Lung (tissue), 12 donors: ENCODE results near the gene GRID2. TPM values are rescaled to one million over a fixed set of nuclear protein-coding genes. Genes with fewer than 3 reads are reported as not detected.
"Not testable (repeated sequence)": the region's sequence is repeated elsewhere in the genome, so short reads cannot be mapped to it uniquely, and the experiment has no call there.

Experiments
- ATAC-seq: fragments of 200-7000 bp; cut with Tn5 transposase; one replicate; pipeline ENCODE4 v1.9.1; 2020; ENCODE audit warnings: moderate number of reproducible peaks; ENCODE audit not compliant: insufficient read depth, low FRiP score
- DNase-seq, 3 donors: peaks; one replicate each; pipeline ENCODE4 v3.0.0-alpha.2; 2013 to 2017
- H3K27ac ChIP-seq, 2 donors: one replicate each; pipeline ENCODE4 v1.5.1; 2013; ENCODE audit warnings: mild to moderate bottlenecking in 2 of 2, moderate library complexity in 2 of 2, control low read depth in 1 of 2, inconsistent platforms in 1 of 2, low read depth in 1 of 2, low read length in 1 of 2
- H3K27me3 ChIP-seq, 3 donors: one replicate each; pipeline ENCODE4 v1.5.1; 2013; ENCODE audit warnings: low read length in 2 of 3; ENCODE audit not compliant: control insufficient read depth in 3 of 3, insufficient read depth in 3 of 3
- H3K36me3 ChIP-seq, 4 donors: one replicate each; pipeline ENCODE4 v1.5.1; 2013; ENCODE audit warnings: low read length in 4 of 4, mild to moderate bottlenecking in 1 of 4, moderate library complexity in 1 of 4; ENCODE audit not compliant: control insufficient read depth in 4 of 4, insufficient read depth in 4 of 4
- H3K4me1 ChIP-seq, 5 donors: one replicate each; pipeline ENCODE4 v1.5.1; 2013; ENCODE audit warnings: low read length in 5 of 5, mild to moderate bottlenecking in 2 of 5, moderate library complexity in 1 of 5; ENCODE audit not compliant: control insufficient read depth in 5 of 5, insufficient read depth in 5 of 5
- H3K4me3 ChIP-seq: one replicate; pipeline ENCODE4 v1.5.1; 2013; ENCODE audit warnings: mild to moderate bottlenecking, control low read depth, moderate library complexity
- H3K9ac ChIP-seq, 2 donors: one replicate each; pipeline ENCODE4 v1.5.1; 2013; ENCODE audit warnings: low read length in 2 of 2, control low read depth in 1 of 2; ENCODE audit not compliant: insufficient read depth in 1 of 2
- H3K9me3 ChIP-seq, 4 donors: one replicate each; pipeline ENCODE4 v1.5.1; 2013; ENCODE audit warnings: low read length in 3 of 4, mild to moderate bottlenecking in 1 of 4, moderate library complexity in 1 of 4; ENCODE audit not compliant: control insufficient read depth in 4 of 4, insufficient read depth in 3 of 4
- WGBS, 2 donors: extraction: QIAGEN DNeasy Blood & Tissue Kit; methylation state at CpG; one replicate each; pipeline ENCODE4 v1.1.7; 2013; 5-methylcytosine and 5-hydroxymethylcytosine counted together
- polyA plus RNA-seq, 2 donors: library from polyadenylated mRNA; stranded (reverse); fragments of 200-250 nt; gene quantifications; one replicate each; pipeline ENCODE4 v1.2.1, GENCODE V29; 2013
- total RNA-seq, 2 donors: library from RNA; depleted of rRNA in 1 of 2; stranded (reverse); fragments of >200 nt in 1 of 2; gene quantifications; one replicate each; pipeline ENCODE4 v1.2.1, GENCODE V29; 2014 to 2021
- TF ChIP-seq, protein P1 (sequence below): IDR thresholded peaks from 2 replicates; pipeline ENCODE4 v1.5.1; 2012; ENCODE audit warnings: mild to moderate bottlenecking; ENCODE audit errors: control extremely low read depth, extremely low read depth
- donor health status: control.
- donor health status: control.
- donor health status: Bipolar disorder and iron deficiency.
- donor health status: healthy.
- donor health status: DM: yes; HTN: yes; CAD: no.

GRID2 gene
- total and polyA plus RNA-seq, 4 donors: 0.09 to 1.3 TPM; not detected in 2

GRCh38 chr4:92451782-92452181 is 148.0 kb downstream of the GRID2 start:
- no peaks in the 10 kb centered on the region for H3K27me3 ChIP-seq
- peaks cover 0 to 2% (median 0%) of the 10 kb centered on the region in 4 donors for H3K9me3 ChIP-seq
- no peak overlapping the region for H3K9ac ChIP-seq
- no peak for DNase-seq
- TF ChIP-seq, protein P1, sequence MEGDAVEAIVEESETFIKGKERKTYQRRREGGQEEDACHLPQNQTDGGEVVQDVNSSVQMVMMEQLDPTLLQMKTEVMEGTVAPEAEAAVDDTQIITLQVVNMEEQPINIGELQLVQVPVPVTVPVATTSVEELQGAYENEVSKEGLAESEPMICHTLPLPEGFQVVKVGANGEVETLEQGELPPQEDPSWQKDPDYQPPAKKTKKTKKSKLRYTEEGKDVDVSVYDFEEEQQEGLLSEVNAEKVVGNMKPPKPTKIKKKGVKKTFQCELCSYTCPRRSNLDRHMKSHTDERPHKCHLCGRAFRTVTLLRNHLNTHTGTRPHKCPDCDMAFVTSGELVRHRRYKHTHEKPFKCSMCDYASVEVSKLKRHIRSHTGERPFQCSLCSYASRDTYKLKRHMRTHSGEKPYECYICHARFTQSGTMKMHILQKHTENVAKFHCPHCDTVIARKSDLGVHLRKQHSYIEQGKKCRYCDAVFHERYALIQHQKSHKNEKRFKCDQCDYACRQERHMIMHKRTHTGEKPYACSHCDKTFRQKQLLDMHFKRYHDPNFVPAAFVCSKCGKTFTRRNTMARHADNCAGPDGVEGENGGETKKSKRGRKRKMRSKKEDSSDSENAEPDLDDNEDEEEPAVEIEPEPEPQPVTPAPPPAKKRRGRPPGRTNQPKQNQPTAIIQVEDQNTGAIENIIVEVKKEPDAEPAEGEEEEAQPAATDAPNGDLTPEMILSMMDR: no peak
- no peak overlapping the region for H3K27ac ChIP-seq
- H3K4me1 ChIP-seq: peaks cover 0 to 7% (median 0%) of the 10 kb centered on the region in 5 donors
- H3K4me3 ChIP-seq: no peak overlapping the region
- ATAC-seq: no peak
- H3K36me3 ChIP-seq: no peaks in the 10 kb centered on the region

DNA sequence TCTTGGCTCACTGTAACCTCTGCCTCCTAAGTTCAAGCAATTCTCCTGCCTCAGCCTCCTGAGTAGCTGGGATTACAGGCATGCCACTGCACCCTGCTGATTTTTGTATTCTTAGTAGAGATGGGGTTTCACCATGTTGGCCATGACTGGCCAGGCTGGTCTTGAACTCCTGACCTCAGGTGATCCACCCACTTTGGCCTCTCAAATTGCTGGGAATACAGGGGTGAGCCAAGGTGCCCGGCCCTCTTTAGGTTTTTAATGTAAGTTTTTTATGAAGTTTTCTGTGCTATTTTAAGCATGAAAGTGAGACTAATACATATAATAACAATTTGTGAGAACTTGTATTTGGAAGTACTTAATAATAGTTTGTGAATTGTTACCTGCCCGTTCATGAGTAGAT is 148.6 kb downstream of the GRID2 start:
- not testable (repeated sequence) for H3K27ac ChIP-seq, H3K9me3 ChIP-seq, H3K9ac ChIP-seq, H3K4me1 ChIP-seq, DNase-seq, ATAC-seq, H3K4me3 ChIP-seq, H3K36me3 ChIP-seq, H3K27me3 ChIP-seq
- 84 to 90% methylated on average over 2 of the region's 2 CpGs for WGBS, 2 donors

GRCh38 chr4:92455329-92455839 is 151.6 kb downstream of the GRID2 start:
- no peak overlapping the region for H3K27ac ChIP-seq
- no peaks in the 10 kb centered on the region for H3K36me3 ChIP-seq
- no peaks in the 10 kb centered on the region for H3K27me3 ChIP-seq
- ATAC-seq: no peak
- H3K9me3 ChIP-seq: peaks cover 0 to 2% (median 0%) of the 10 kb centered on the region in 4 donors
- H3K4me1 ChIP-seq: no peaks in the 10 kb centered on the region
- peak in 1 of 3 donors; percentile 11 for DNase-seq
- TF ChIP-seq, protein P1: no peak
- WGBS, 2 donors: 63 to 73% methylated on average over 7 of the region's 7 CpGs
- H3K9ac ChIP-seq: no peak overlapping the region
- no peak overlapping the region for H3K4me3 ChIP-seq

DNA sequence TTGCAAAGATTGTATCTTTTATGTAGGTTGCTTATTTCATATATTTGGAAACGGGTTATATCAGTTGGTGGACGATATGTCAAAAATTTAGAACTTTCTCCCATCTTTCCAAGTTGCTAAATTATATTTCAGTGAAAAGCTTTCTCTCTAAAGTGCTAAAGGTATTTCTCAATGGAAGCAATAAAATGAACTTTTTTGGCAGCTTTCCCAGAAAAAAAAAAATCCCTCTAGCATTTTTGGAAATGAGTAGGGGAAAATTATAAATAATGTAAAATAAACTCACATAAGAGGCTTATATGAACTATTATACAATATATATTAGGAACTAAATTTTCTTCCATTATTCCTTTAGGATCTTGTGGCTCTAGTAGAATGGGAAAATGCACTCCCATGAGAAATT is 152.2 kb downstream of the GRID2 start:
- H3K4me1 ChIP-seq: no peaks in the 10 kb centered on the region
- no peaks in the 10 kb centered on the region for H3K36me3 ChIP-seq
- no peak overlapping the region for H3K9ac ChIP-seq
- TF ChIP-seq, protein P1: no peak
- H3K27ac ChIP-seq: no peak overlapping the region
- WGBS, 2 donors: 65 to 68% methylated on average over 2 of the region's 2 CpGs
- peaks cover 0 to 2% (median 0%) of the 10 kb centered on the region in 4 donors for H3K9me3 ChIP-seq
- no peaks in the 10 kb centered on the region for H3K27me3 ChIP-seq
- DNase-seq (peak in 2 of 3 donors; percentile 63 to 66), ATAC-seq (no peak)
- H3K4me3 ChIP-seq: no peak overlapping the region
